Loucy (cell line): ENCODE measurements around the gene ZNF229.
"Not testable (repeated sequence)": the region's sequence is repeated elsewhere in the genome, so short reads cannot be mapped to it uniquely, and the experiment has no call there.

Source experiments
- H2AFZ ChIP-seq: fragments of 200-600 bp; sonication (generic); 2 replicates; pipeline ENCODE4 v1.6.0; 2016; ENCODE audit warnings: antibody characterized with exemption, mild to moderate bottlenecking, low read length, moderate library complexity
- H3F3A ChIP-seq: fragments of 200-600 bp; 2 replicates; pipeline ENCODE4 v1.6.0; 2016; ENCODE audit warnings: antibody characterized with exemption, low read depth, mild to moderate bottlenecking
- H3K27me3 ChIP-seq: fragments of 200-600 bp; sonication (generic); 2 replicates; pipeline ENCODE4 v1.6.1; 2014; ENCODE audit warnings: low read length, mild to moderate bottlenecking; ENCODE audit not compliant: insufficient read depth, poor library complexity, severe bottlenecking
- H3K36me3 ChIP-seq: fragments of 200-600 bp; sonication (generic); 2 replicates; pipeline ENCODE4 v1.6.1; 2016; ENCODE audit warnings: low read length; ENCODE audit not compliant: insufficient read depth
- H3K4me1 ChIP-seq: fragments of 200-600 bp; sonication (generic); 2 replicates; pipeline ENCODE4 v1.5.1; 2014; ENCODE audit warnings: low read length, mild to moderate bottlenecking; ENCODE audit not compliant: insufficient read depth, poor library complexity, severe bottlenecking
- H3K4me2 ChIP-seq: fragments of 200-600 bp; sonication (generic); 2 replicates; pipeline ENCODE4 v1.6.0; 2014; ENCODE audit warnings: antibody characterized with exemption, low read length, low read depth, mild to moderate bottlenecking; ENCODE audit not compliant: poor library complexity, severe bottlenecking
- H3K4me3 ChIP-seq: fragments of 200-600 bp; sonication (generic); 2 replicates; pipeline ENCODE4 v1.5.1; 2014; ENCODE audit warnings: low read length, mild to moderate bottlenecking, mixed read lengths; ENCODE audit not compliant: poor library complexity, severe bottlenecking
- H3K79me2 ChIP-seq: fragments of 200-600 bp; sonication (generic); 2 replicates; pipeline ENCODE4 v1.6.1; 2014; ENCODE audit warnings: low read length; ENCODE audit not compliant: insufficient read depth
- H3K9ac ChIP-seq: fragments of 200-600 bp; sonication (generic); 2 replicates; pipeline ENCODE4 v1.6.0; 2014; ENCODE audit warnings: mild to moderate bottlenecking, low read depth, low read length, moderate library complexity; ENCODE audit not compliant: poor library complexity, severe bottlenecking
- H3K9me2 ChIP-seq: fragments of 200-600 bp; sonication (generic); replicated peaks from 2 replicates; pipeline ENCODE4 v1.6.1; 2016; ENCODE audit warnings: low read depth, low read length, mixed read lengths
- H3K9me3 ChIP-seq: fragments of 200-600 bp; sonication (generic); 2 replicates; pipeline ENCODE4 v1.6.1; 2014; ENCODE audit warnings: mild to moderate bottlenecking, antibody characterized with exemption, low read length, low read depth; ENCODE audit not compliant: insufficient read depth
- H4K20me1 ChIP-seq: fragments of 200-600 bp; sonication (generic); 2 replicates; pipeline ENCODE4 v1.6.0; 2014; ENCODE audit warnings: antibody characterized with exemption, low read length, mild to moderate bottlenecking; ENCODE audit not compliant: insufficient read depth, poor library complexity, severe bottlenecking
- CTCF ChIP-seq: fragments of 200-600 bp; sonication (generic); conservative IDR thresholded peaks from 2 replicates; pipeline ENCODE4 v1.5.1; 2014; ENCODE audit warnings: mild to moderate bottlenecking, antibody characterized with exemption, low read length
- EZH2phosphoT487 ChIP-seq: fragments of 200-600 bp; IDR thresholded peaks from 2 replicates; pipeline ENCODE4 v1.6.1; 2018; ENCODE audit warnings: antibody characterized with exemption, mild to moderate bottlenecking, moderate library complexity, borderline replicate concordance

The ZNF229 gene

DNA sequence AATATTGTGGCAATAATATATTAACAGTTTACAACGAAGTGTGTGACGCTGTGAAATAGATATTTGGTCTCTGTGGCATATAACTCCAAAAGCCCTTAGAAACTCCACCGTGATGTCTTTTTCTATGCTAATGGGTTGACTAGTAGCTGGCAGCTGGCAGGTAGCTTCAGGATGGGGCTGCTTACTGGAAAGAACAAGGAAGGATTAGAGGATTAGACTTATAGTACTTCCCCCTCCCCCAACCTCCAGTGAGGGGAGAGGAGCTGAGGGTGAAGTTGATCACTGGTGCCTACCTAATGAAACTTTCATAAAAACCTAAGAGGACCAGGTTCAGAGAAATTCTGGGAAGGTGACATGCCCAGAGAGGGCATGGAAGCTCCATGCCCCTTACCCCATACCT is 9.8 kb downstream of the ZNF229 start:
- Histone ChIP-seq H4K20me1 (no peaks in the 10 kb centered on the region), H3K27me3 (no peaks in the 10 kb centered on the region), H2AFZ (no peak overlapping the region), H3K4me3 (no peak overlapping the region), H3K9me2 (no peaks in the 10 kb centered on the region), H3K9ac (no peak overlapping the region), H3K36me3 (no peaks in the 10 kb centered on the region), H3F3A (no peaks in the 10 kb centered on the region), H3K79me2 (no peaks in the 10 kb centered on the region), H3K4me1 (no peaks in the 10 kb centered on the region), H3K9me3 (peaks cover 3% of the 10 kb centered on the region; the same call in 1 of the 2 replicates), H3K4me2 (no peak overlapping the region)
- no peak for TF ChIP-seq EZH2phosphoT487
- TF ChIP-seq CTCF, result no peak

- Histone ChIP-seq H3K4me2 (no peak overlapping the region), H3K9me3 (peaks cover 3% of the 10 kb centered on the region; the same call in 1 of the 2 replicates), H3K36me3 (no peaks in the 10 kb centered on the region), H2AFZ (no peak overlapping the region), H3K27me3 (no peaks in the 10 kb centered on the region), H3K4me1 (no peaks in the 10 kb centered on the region), H3K9ac (no peak overlapping the region), H4K20me1 (no peaks in the 10 kb centered on the region), H3F3A (no peaks in the 10 kb centered on the region), H3K79me2 (no peaks in the 10 kb centered on the region), H3K4me3 (no peak overlapping the region), H3K9me2 (no peaks in the 10 kb centered on the region)
- TF ChIP-seq EZH2phosphoT487 (no peak), CTCF (no peak)
Observed at GRCh38 chr19:44435441-44435840, 12.8 kb downstream of the ZNF229 start.

- Histone ChIP-seq H3K9me2 (no peaks in the 10 kb centered on the region), H3K27me3 (no peaks in the 10 kb centered on the region), H3K9ac (no peak overlapping the region), H3K4me1 (no peaks in the 10 kb centered on the region), H3K36me3 (no peaks in the 10 kb centered on the region), H3K4me3 (no peak overlapping the region), H3K79me2 (no peaks in the 10 kb centered on the region), H2AFZ (no peak overlapping the region), H3K9me3 (peaks cover 9% of the 10 kb centered on the region; the same call in 1 of the 2 replicates), H3K4me2 (no peak overlapping the region), H3F3A (no peaks in the 10 kb centered on the region), H4K20me1 (no peaks in the 10 kb centered on the region)
- TF ChIP-seq CTCF, result no peak
Observed at GRCh38 chr19:44430956-44431355, 17.3 kb downstream of the ZNF229 start.

- H4K20me1 ChIP-seq, H3K9ac ChIP-seq, H3K4me3 ChIP-seq, H2AFZ ChIP-seq, H3K4me2 ChIP-seq, H3K9me2 ChIP-seq, H3K36me3 ChIP-seq, H3K4me1 ChIP-seq, H3K79me2 ChIP-seq, H3F3A ChIP-seq, H3K9me3 ChIP-seq, H3K27me3 ChIP-seq: not testable (repeated sequence)
Observed at GRCh38 chr19:44415553-44415952, 32.7 kb downstream of the ZNF229 start.
